Stimulated activated CD4-positive, alpha-beta T cell treated with anti-CD3 and anti-CD28 coated beads, Interleukin-2, amount 100 ng/mL, for 4 hours (primary cell): ENCODE data around the gene C5orf24.
"Not testable (repeated sequence)": the region's sequence is repeated elsewhere in the genome, so short reads cannot be mapped to it uniquely, and the experiment has no call there.

Source experiments
- DNase-seq: peaks from one replicate; pipeline ENCODE4 v3.0.0-alpha.2; 2020; ENCODE audit warnings: low read depth

C5orf24 gene

DNA sequence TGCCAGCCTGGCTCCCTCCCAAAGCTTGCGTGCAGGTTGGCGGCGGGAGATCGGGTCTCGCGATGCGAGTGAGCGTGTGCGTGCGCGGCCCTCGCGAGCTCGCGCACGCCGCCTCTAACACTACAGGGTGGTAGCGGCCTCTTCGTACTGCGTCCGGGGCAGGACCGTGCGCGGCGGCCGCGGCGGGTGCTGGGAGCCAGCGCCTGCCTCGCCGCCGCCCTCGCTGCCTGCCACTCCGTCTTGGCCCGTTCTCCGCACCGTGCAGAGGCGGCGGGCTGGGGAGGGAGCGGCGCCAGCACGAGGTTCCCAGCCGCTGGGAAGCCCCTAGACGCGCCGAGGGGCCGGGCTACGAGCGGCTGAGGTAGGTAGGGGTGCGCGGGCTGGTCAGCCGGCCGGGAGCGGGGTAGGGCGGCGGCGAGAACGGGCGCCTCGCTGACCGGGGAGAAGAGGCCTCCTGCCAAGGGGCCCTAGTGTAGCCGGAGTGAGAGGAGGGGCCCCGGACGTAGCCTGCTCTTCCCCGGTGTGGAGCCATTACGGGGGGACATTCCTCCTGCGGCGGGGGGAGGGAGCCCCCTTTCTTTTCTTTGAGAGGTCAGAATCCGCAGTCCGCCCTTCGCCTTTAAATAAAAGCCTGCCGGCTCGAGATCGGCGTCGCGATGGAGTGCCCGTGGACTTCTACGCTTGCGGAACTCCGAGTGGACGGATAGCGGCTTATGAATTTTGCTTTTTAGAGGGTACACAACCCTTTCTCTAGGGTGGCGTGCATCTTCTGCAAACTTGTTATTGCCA is at the start of gene C5orf24:
C5orf24 (plus strand) TSS at position 117 of the 789 bp plus-strand sequence. CDS start 8,933 bp downstream, outside the sequence.
- DNase-seq = peak; percentile 88

DNA sequence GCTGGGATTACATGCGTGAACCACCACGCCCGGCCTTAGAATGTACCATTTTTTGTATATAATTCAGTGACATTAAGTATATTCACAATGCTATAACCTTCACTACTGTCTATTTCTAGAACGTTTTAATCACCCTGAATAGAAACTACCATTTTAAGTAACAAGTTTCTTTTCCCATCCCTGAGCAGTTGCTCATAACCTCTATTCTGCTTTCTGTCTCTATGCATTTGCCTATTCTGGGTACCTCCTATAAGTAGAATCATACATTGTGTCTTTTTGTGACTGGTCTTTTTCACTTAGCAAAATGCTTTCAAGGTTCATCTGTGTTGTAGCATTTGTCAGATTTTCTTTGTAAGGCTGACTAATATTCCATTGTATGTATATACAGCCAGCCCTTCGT is 47.3 kb upstream of the C5orf24 start:
- DNase-seq = no peak

DNA sequence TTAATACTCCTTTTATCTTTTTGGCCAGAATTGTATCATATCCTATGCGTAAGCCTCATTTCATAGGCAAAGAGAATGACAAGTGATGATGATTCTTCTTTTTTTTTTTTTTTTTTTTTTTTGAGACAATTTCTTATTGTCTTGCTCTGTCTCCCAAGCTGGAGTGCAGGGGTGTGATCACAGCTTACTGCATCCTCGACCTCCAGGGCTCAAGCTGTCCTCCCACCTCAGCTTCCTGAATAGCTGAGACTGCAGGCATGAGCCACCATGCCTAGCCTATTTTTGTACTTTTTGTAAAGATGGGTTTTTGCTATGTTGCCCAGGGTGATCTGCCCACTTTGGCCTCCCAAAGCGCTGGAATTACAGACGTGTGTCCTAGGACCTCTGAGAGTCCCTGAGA is 41.9 kb upstream of the C5orf24 start:
- DNase-seq = no peak

- DNase-seq = no peak
Observed at GRCh38 chr5:134813407-134813806, 32.4 kb upstream of the C5orf24 start.

GRCh38 chr5:134813827-134814226 is 31.9 kb upstream of the C5orf24 start:
- no peak for DNase-seq

- DNase-seq = no peak
Observed at GRCh38 chr5:134817006-134817405, 28.8 kb upstream of the C5orf24 start.

GRCh38 chr5:134818776-134819175 is 27.0 kb upstream of the C5orf24 start:
- no peak for DNase-seq

- no peak for DNase-seq
Observed at GRCh38 chr5:134819407-134819963, 26.3 kb upstream of the C5orf24 start.

DNA sequence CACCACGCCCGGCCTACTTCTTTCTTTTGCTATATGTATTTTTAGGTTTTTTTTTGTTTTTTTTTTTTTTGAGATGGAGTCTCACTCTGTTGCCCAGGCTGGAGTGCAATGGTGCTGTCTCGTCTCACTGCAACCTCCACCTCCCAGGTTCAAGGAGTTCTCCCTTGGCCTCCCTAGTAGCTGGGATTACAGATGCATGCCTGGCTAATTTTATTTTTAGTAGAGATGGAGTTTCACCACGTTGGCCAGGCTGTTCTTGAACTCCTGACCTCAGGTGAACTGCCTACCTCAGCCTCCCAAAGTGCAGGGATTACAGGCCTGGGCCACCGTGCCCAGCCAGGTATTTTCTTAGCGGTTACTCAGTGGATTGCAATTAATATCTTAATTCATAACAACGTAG is 23.9 kb upstream of the C5orf24 start:
- no peak for DNase-seq

GRCh38 chr5:134824681-134825080 is 21.1 kb upstream of the C5orf24 start:
- DNase-seq = no peak

GRCh38 chr5:134825212-134825611 is 20.6 kb upstream of the C5orf24 start:
- no peak for DNase-seq

DNA sequence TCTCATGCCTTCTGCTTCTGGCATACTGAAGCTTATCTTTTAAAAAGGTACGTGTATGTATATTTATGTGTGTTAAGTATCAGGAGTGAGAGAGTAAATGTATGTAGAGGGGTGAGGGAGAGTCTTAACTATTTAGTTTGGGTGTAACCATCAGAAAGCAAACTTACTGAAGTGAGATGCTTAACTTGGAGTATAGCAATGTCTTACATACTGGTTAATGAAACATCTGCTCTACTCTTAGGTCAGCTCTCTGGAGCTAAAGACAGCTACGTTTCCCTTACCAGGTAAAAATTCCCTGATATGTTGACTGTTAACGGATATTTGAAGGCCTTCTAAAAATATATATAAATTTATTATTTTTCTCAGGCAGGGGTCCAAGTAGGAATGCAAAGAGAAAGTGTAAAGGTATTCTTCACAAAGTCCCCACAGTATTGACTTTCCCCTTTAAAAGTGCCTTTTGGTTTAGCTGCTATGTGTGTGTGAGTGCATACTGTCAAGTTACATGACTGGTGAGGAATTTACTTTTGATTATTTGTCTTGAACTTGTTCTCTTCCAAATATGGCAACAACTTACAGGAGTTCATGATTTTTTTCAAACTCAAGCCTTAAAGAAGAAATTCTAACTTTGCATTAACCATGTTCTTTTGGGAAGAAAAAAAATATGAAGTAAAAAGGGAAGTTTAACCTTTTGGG is 12.3 kb upstream of the C5orf24 start:
- no peak for DNase-seq

GRCh38 chr5:134835623-134836022 is 10.1 kb upstream of the C5orf24 start:
- DNase-seq = no peak

DNA sequence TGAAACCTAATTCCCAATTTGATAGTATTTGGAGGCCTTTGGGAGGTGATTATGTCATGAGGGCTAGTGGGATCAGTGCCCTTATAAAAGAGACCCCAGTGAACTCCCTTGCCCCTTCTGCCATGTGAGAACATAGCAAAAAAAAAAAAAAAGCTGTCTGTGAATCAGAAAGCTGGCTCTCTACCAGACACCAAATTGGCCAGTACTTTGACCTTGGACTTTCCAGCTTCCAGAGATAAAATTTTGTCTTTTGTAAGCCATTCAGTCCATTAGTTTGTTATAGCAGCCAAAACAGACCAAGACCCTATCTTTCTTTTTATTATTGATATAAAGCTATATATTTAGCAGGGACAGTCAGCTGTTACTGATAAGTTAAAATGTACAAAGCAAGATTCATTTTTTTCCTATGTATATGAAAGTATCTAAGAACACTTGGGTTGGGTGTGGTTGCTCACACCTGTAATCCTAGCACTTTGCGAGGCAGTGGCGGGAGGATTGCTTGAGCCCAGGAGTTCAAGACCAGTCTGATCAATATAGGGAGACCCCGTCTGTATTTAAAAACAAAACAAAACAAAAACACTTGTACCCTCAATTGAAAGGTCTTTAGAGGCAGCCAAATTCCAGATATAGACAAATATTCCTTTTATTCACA is 8.1 kb upstream of the C5orf24 start:
- no peak for DNase-seq

- DNase-seq = not testable (repeated sequence)
Observed at GRCh38 chr5:134838361-134838760, 7.4 kb upstream of the C5orf24 start.

- no peak for DNase-seq
Observed at GRCh38 chr5:134840811-134841210, 5.0 kb upstream of the C5orf24 start.

DNA sequence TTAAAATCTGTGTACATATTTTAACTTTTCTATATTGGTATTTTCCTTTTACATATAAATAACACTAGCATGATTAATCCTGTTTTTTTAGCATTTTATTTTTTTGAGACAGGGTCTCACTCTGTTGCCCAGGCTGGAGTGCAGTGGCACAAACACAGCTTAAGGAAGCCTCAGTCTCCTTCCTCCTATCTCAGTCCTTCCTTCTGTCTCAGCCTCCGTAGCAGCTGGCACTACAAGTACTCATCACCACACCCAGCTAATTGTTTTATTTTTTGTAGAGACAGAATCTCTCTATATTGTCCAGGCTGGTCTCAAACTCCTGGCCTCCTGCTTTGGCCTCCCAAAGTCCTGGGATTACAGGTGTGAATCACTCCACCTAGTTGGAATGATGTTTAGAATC is 1.5 kb upstream of the C5orf24 start:
- no peak for DNase-seq

- no peak for DNase-seq
Observed at GRCh38 chr5:134845335-134845851, 375 bp upstream of the C5orf24 start.

GRCh38 chr5:134846641-134846960 is 833 bp downstream of the C5orf24 start:
- DNase-seq = no peak

DNA sequence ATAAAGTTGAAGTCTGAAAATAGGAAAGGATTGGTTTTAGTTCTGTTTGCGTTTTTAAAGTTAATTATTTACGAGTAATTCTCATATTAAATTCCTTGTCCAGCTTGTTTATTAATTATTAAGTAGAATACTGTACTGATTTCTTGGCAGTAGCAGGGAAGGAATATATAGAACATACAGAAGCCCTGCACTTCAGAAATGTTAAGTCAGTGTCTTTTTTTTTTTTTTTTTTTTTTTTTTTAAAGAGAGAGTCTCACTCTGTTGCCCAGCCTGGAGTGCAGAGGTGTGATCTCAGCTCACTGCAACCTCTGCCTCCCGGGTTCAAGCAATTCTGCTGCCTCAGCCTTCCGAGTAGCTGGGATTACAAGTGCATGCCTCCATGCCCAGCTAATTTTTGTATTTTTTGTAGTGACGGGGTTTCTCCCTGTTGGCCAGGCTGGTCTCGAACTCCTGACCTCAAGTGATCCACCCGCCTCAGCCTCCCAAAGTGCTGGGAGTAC is 3.7 kb downstream of the C5orf24 start:
- not testable (repeated sequence) for DNase-seq

GRCh38 chr5:134851307-134851923 is 5.6 kb downstream of the C5orf24 start:
- DNase-seq = no peak

- not testable (repeated sequence) for DNase-seq
Observed at GRCh38 chr5:134856465-134856864, 10.7 kb downstream of the C5orf24 start.
